HG03095 (cell line): Measurements from ENCODE around the gene TBPL1.
"Not testable (repeated sequence)": the region's sequence is repeated elsewhere in the genome, so short reads cannot be mapped to it uniquely, and the experiment has no call there.

ENCODE experiments used
- ATAC-seq: cut with Tn5 transposase; IDR thresholded peaks from one replicate; pipeline ENCODE4 v1.9.1; 2021; ENCODE audit warnings: moderate library complexity; ENCODE audit not compliant: unreplicated experiment

The TBPL1 gene

GRCh38 chr6:133952815-133953633 is at the start of gene TBPL1:
Gene TBPL1, plus strand, starts transcription at chr6:133953224. Its CDS starts 26,902 bp downstream, at chr6:133980126.
- peak; percentile 81 for ATAC-seq

- no peak for ATAC-seq
Measured at GRCh38 chr6:133903855-133904254, 49.2 kb upstream of the TBPL1 start.

- no peak for ATAC-seq
Measured at GRCh38 chr6:133906050-133906449, 47.0 kb upstream of the TBPL1 start.

- peak; percentile 77 for ATAC-seq
Measured at GRCh38 chr6:133916650-133917151, 36.3 kb upstream of the TBPL1 start.

GRCh38 chr6:133917781-133918180 is 35.2 kb upstream of the TBPL1 start:
- no peak for ATAC-seq

GRCh38 chr6:133918208-133918930 is 34.7 kb upstream of the TBPL1 start:
- no peak for ATAC-seq

- no peak for ATAC-seq
Measured at GRCh38 chr6:133919362-133919761, 33.7 kb upstream of the TBPL1 start.

- ATAC-seq: no peak
Measured at GRCh38 chr6:133921249-133921859, 31.7 kb upstream of the TBPL1 start.

- ATAC-seq: no peak
Measured at GRCh38 chr6:133923938-133924593, 29.0 kb upstream of the TBPL1 start.

GRCh38 chr6:133931221-133931620 is 21.8 kb upstream of the TBPL1 start:
- ATAC-seq: not testable (repeated sequence)

- not testable (repeated sequence) for ATAC-seq
Measured at GRCh38 chr6:133936352-133936751, 16.7 kb upstream of the TBPL1 start.

GRCh38 chr6:133937909-133938308 is 15.1 kb upstream of the TBPL1 start:
- ATAC-seq: no peak

GRCh38 chr6:133938533-133938932 is 14.5 kb upstream of the TBPL1 start:
- no peak for ATAC-seq

GRCh38 chr6:133939778-133940667 is 13.0 kb upstream of the TBPL1 start:
- no peak for ATAC-seq

- ATAC-seq: no peak
Measured at GRCh38 chr6:133945158-133945557, 7.9 kb upstream of the TBPL1 start.

GRCh38 chr6:133947302-133947900 is 5.6 kb upstream of the TBPL1 start:
- ATAC-seq: no peak

- no peak for ATAC-seq
Measured at GRCh38 chr6:133948472-133948871, 4.6 kb upstream of the TBPL1 start.

GRCh38 chr6:133951227-133951626 is 1.8 kb upstream of the TBPL1 start:
- no peak for ATAC-seq
